ENCODE measurements around the gene LYST. TPM values are rescaled to one million over a fixed set of nuclear protein-coding genes. Genes with fewer than 3 reads are reported as not detected.

The LYST gene
- total RNA-seq, 1 experiment from 2014 or later = 1.7 TPM

DNA sequence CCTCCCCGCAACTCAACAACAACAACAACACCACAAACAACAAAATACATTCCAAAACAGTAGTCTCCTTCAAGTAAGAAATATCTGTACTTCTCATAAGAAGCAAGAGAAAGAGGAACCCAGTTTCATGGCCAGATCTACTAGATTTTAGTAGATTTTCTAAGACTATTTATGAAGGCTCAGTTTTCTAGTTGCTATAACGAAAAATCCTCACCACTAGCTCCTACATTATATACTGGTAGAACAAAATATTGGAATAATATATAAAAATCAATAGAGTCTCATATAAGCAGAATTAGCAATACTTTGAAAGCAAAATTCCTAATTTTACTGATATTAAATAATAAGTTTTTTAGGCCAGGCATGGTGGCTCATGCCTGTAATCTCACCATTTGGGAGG, 86.9 kb downstream of the LYST start:
- ChIA-PET POLR2A (ENCODE audit: low non-redundant PET) (no interaction called here), CTCF (no interaction called here)
- Histone ChIP-seq H3K36me3 (ENCODE audit: insufficient read depth, low read length, poor library complexity, severe bottlenecking) (no peaks in the 10 kb centered on the region), H3K4me1 (ENCODE audit: insufficient read depth, low read length, poor library complexity, severe bottlenecking) (no peaks in the 10 kb centered on the region), H3K27me3 (replicated peaks; ENCODE audit: insufficient read depth, low read depth, low read length, poor library complexity) (no peaks in the 10 kb centered on the region), H3K4me3 (ENCODE audit: low read depth, low read length, poor library complexity, severe bottlenecking) (no peak overlapping the region), H3K27ac (ENCODE audit: low read depth, low read length, poor library complexity, severe bottlenecking) (no peak overlapping the region), H3K9me3 (ENCODE audit: low read depth, low read length, poor library complexity, severe bottlenecking) (no peaks in the 10 kb centered on the region)
- TF ChIP-seq, protein P1, sequence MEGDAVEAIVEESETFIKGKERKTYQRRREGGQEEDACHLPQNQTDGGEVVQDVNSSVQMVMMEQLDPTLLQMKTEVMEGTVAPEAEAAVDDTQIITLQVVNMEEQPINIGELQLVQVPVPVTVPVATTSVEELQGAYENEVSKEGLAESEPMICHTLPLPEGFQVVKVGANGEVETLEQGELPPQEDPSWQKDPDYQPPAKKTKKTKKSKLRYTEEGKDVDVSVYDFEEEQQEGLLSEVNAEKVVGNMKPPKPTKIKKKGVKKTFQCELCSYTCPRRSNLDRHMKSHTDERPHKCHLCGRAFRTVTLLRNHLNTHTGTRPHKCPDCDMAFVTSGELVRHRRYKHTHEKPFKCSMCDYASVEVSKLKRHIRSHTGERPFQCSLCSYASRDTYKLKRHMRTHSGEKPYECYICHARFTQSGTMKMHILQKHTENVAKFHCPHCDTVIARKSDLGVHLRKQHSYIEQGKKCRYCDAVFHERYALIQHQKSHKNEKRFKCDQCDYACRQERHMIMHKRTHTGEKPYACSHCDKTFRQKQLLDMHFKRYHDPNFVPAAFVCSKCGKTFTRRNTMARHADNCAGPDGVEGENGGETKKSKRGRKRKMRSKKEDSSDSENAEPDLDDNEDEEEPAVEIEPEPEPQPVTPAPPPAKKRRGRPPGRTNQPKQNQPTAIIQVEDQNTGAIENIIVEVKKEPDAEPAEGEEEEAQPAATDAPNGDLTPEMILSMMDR (conservative IDR thresholded peaks at IDR 0.05; ENCODE audit: low read depth, low read length) = no peak
- TF ChIP-seq EZH2 (IDR thresholded peaks at IDR 0.05; ENCODE audit: borderline replicate concordance, low read depth, low read length, poor library complexity, severe bottlenecking) = no peak
- DNase-seq (ENCODE audit: low spot score) = no peak
- BruUV-seq (replicated peaks) = no TSS peak
- intact Hi-C loops (cut with micrococcal nuclease; ENCODE audit: unreplicated experiment) = loop anchor here (5.0 to 10.0 kb wide), 2 partner anchors 677 to 1665 kb away; no protein-coding TSS in a partner anchor

DNA sequence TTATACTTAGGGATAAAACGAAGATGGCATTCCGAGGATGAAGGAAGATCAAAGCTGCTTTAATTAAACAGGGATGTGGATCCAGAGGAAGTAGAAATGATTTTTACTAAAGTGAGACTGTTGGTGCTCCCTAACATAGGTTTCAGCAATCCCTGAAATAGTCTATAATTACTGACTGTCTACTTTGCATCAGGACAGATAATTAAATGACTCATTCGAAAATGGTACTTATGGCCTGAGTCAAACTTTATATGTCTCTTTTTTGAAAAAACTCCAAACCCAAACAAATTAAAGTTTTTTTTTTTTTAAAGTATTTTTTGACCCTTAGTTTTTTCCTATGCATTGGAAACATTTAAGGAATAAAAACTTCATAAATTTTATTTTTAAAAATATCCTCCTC, 90.3 kb downstream of the LYST start:
- no peak overlapping the region for H3K27ac ChIP-seq (ENCODE audit: low read depth, low read length, poor library complexity, severe bottlenecking)
- BruUV-seq (replicated peaks) = no TSS peak
- CTCF ChIA-PET = no interaction called here
- no peaks in the 10 kb centered on the region for H3K9me3 ChIP-seq (ENCODE audit: low read depth, low read length, poor library complexity, severe bottlenecking)
- no peaks in the 10 kb centered on the region for H3K4me1 ChIP-seq (ENCODE audit: insufficient read depth, low read length, poor library complexity, severe bottlenecking)
- TF ChIP-seq EZH2 (IDR thresholded peaks at IDR 0.05; ENCODE audit: borderline replicate concordance, low read depth, low read length, poor library complexity, severe bottlenecking) = no peak
- TF ChIP-seq, protein P1 (conservative IDR thresholded peaks at IDR 0.05; ENCODE audit: low read depth, low read length) = no peak
- H3K27me3 ChIP-seq (replicated peaks; ENCODE audit: insufficient read depth, low read depth, low read length, poor library complexity) = no peaks in the 10 kb centered on the region
- DNase-seq (ENCODE audit: low spot score) = no peak
- no peaks in the 10 kb centered on the region for H3K36me3 ChIP-seq (ENCODE audit: insufficient read depth, low read length, poor library complexity, severe bottlenecking)
- POLR2A ChIA-PET (ENCODE audit: low non-redundant PET) = no interaction called here
- intact Hi-C loops (cut with micrococcal nuclease; ENCODE audit: unreplicated experiment) = no loop called here
- no peak overlapping the region for H3K4me3 ChIP-seq (ENCODE audit: low read depth, low read length, poor library complexity, severe bottlenecking)

DNA sequence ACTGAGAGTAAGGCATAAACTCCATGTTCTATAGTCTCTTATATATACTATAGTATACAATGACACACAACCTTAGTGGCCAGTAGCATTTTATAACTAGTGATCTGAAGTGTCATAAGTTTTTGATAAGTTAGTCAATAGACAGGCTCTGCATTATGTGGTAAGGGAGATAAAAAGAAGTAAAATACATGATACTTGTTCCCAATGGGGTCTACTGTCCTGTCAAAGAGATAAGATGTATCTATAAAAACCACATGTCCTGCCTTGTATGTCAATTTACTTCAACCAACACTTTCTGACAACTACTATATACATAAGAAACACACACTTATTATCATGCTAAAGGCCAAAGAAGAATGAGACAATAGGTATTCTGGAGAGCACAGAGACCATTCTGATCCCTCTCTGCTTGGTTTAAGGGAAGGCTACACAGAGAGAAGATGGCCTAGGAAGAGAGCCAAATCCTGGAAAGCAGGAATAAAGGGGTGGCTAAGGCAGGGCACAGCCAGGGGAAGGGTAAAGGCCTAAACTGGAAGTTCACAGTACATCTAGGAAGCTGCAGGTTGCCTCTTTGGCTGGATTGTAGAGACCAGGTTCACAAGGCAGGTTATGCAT, 91.4 kb downstream of the LYST start:
- Histone ChIP-seq H3K36me3 (ENCODE audit: insufficient read depth, low read length, poor library complexity, severe bottlenecking) (no peaks in the 10 kb centered on the region), H3K27ac (ENCODE audit: low read depth, low read length, poor library complexity, severe bottlenecking) (no peak overlapping the region), H3K4me3 (ENCODE audit: low read depth, low read length, poor library complexity, severe bottlenecking) (no peak overlapping the region), H3K4me1 (ENCODE audit: insufficient read depth, low read length, poor library complexity, severe bottlenecking) (no peaks in the 10 kb centered on the region), H3K9me3 (ENCODE audit: low read depth, low read length, poor library complexity, severe bottlenecking) (no peaks in the 10 kb centered on the region), H3K27me3 (replicated peaks; ENCODE audit: insufficient read depth, low read depth, low read length, poor library complexity) (no peaks in the 10 kb centered on the region)
- intact Hi-C loops (cut with micrococcal nuclease; ENCODE audit: unreplicated experiment) = no loop called here
- DNase-seq (ENCODE audit: low spot score) = no peak
- BruUV-seq (replicated peaks) = no TSS peak
- TF ChIP-seq EZH2 (IDR thresholded peaks at IDR 0.05; ENCODE audit: borderline replicate concordance, low read depth, low read length, poor library complexity, severe bottlenecking) = no peak
- ChIA-PET CTCF (no interaction called here), POLR2A (ENCODE audit: low non-redundant PET) (no interaction called here)

DNA sequence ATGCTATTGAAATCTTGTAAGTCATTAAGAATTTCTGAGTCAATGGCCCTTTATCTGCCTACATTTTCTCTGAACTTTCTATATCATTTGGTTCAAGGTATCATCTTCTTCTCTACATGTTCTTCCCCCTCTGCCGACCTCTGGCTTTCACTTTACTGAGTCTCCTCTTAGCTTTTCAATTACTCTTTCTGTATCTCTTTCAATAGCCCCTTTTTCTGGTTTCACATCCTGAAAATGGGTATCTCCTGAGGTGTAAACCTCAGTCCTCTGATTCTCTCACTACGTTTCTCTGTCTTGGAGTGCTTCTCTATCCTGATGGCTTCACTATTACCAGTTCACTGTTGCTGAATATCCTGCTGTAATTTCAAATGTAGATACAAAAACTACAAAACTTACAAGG, 98.9 kb downstream of the LYST start:
- TF ChIP-seq, protein P1 (conservative IDR thresholded peaks at IDR 0.05; ENCODE audit: low read depth, low read length) = no peak
- no peak for TF ChIP-seq EZH2 (IDR thresholded peaks at IDR 0.05; ENCODE audit: borderline replicate concordance, low read depth, low read length, poor library complexity, severe bottlenecking)
- ChIA-PET POLR2A (ENCODE audit: low non-redundant PET) (no interaction called here), CTCF (no interaction called here)
- Histone ChIP-seq H3K4me1 (ENCODE audit: insufficient read depth, low read length, poor library complexity, severe bottlenecking) (no peaks in the 10 kb centered on the region), H3K27ac (ENCODE audit: low read depth, low read length, poor library complexity, severe bottlenecking) (no peak overlapping the region), H3K4me3 (ENCODE audit: low read depth, low read length, poor library complexity, severe bottlenecking) (no peak overlapping the region), H3K9me3 (ENCODE audit: low read depth, low read length, poor library complexity, severe bottlenecking) (no peaks in the 10 kb centered on the region), H3K27me3 (replicated peaks; ENCODE audit: insufficient read depth, low read depth, low read length, poor library complexity) (no peaks in the 10 kb centered on the region), H3K36me3 (ENCODE audit: insufficient read depth, low read length, poor library complexity, severe bottlenecking) (no peaks in the 10 kb centered on the region)
- intact Hi-C loops (cut with micrococcal nuclease; ENCODE audit: unreplicated experiment) = no loop called here
- BruUV-seq (replicated peaks) = no TSS peak
- no peak for DNase-seq (ENCODE audit: low spot score)
